Ramos (cell line): ENCODE measurements around the gene CIT.
"Not testable (repeated sequence)": the region's sequence is repeated elsewhere in the genome, so short reads cannot be mapped to it uniquely, and the experiment has no call there.

ENCODE experiments used
- in situ Hi-C: fragments of 300-500 bp; cut with MboI; formaldehyde crosslinking; loops from one replicate; pipeline ENCODE4 v1.14.3; 2022; ENCODE audit warnings: low sequenced_read_pairs; ENCODE audit not compliant: unreplicated experiment

CIT gene, protein sequence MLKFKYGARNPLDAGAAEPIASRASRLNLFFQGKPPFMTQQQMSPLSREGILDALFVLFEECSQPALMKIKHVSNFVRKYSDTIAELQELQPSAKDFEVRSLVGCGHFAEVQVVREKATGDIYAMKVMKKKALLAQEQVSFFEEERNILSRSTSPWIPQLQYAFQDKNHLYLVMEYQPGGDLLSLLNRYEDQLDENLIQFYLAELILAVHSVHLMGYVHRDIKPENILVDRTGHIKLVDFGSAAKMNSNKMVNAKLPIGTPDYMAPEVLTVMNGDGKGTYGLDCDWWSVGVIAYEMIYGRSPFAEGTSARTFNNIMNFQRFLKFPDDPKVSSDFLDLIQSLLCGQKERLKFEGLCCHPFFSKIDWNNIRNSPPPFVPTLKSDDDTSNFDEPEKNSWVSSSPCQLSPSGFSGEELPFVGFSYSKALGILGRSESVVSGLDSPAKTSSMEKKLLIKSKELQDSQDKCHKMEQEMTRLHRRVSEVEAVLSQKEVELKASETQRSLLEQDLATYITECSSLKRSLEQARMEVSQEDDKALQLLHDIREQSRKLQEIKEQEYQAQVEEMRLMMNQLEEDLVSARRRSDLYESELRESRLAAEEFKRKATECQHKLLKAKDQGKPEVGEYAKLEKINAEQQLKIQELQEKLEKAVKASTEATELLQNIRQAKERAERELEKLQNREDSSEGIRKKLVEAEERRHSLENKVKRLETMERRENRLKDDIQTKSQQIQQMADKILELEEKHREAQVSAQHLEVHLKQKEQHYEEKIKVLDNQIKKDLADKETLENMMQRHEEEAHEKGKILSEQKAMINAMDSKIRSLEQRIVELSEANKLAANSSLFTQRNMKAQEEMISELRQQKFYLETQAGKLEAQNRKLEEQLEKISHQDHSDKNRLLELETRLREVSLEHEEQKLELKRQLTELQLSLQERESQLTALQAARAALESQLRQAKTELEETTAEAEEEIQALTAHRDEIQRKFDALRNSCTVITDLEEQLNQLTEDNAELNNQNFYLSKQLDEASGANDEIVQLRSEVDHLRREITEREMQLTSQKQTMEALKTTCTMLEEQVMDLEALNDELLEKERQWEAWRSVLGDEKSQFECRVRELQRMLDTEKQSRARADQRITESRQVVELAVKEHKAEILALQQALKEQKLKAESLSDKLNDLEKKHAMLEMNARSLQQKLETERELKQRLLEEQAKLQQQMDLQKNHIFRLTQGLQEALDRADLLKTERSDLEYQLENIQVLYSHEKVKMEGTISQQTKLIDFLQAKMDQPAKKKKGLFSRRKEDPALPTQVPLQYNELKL (N-terminal part only)

DNA sequence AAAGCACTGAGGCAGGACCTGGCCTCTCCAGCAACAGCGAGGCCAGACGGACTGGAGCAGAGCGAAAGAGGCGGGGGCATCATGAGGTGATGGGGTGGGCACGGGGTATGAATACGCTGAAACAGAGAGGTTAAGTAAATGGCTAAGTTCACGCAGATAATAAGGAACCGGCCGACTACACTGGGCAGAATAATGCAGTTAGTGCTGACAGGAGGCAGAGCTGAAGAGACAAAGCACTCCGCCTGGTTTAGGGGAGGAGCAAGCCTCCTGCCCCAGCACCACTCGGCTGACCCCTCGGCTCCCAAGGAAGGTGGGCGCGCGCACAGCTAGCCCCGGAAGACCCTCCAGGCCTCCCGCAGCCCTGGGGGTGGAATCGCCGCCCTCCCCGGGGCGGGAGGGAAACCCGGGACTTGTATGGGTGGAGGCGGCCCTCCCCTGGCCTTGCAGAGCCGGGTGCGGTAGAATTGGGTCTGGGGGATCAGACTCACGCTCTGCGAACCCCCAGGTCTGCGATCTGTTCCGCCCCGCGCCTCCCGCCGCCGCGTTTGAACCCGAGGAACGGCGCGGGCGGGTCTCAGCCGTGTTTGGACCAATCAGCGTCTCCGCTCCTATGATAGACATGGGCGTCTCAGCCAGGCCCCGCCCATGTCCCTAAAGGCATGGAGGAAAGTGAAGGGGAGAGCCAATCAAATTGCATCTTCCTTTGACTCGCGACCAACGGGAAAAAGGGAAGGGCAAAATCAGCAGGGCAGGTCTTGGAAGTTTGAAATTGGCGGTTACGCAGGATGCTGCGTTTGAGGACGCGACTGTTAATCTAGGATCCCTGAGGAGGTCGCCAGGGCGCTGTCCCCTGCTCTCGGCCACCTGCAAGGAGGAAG lies at the start of gene CIT:
TSS of gene CIT (minus strand) at position 560 of the 878 bp plus-strand sequence. CDS start 1,152 bp downstream, outside the sequence.
- in situ Hi-C loops, result no loop called here

DNA sequence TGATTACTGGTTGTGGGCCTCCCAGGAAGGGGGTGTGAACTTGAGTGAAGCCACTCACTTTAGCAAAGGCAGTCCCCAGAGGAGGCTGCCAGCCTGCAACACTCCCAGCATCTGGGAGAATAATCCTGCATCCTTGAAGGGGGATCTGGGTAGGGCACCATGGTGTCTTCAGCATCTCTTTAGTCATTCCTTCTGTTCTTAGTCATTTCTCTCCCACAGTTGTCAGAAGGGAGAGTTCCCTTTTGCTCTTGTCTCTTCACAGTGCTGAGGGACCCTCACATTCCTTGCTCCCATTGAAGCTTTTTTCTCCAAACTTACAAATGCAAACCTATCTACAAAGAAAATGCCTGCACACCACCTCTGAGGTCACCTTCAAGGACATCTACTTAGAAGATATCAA lies 48.1 kb upstream of the CIT start:
- in situ Hi-C loops, result no loop called here

DNA sequence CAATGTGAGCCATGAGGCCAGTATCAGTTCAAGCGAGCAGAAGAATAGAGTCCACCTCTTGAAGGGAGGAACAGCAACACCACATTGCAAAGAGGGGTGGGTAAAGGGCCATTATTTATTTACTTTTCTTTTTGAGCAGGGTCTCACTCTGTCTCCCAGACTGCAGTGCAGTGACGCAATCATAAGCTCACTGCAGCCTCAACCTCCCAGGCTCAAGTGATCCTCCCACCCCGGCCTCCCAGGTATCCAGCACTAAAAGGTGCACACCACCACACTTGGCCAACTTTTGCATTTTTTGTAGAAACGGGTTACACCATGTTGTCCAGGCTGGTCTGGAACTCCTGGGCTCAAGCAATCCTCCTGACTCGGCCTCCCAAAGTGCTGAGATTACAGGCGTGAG lies 42.9 kb upstream of the CIT start:
- in situ Hi-C loops, result no loop called here

DNA sequence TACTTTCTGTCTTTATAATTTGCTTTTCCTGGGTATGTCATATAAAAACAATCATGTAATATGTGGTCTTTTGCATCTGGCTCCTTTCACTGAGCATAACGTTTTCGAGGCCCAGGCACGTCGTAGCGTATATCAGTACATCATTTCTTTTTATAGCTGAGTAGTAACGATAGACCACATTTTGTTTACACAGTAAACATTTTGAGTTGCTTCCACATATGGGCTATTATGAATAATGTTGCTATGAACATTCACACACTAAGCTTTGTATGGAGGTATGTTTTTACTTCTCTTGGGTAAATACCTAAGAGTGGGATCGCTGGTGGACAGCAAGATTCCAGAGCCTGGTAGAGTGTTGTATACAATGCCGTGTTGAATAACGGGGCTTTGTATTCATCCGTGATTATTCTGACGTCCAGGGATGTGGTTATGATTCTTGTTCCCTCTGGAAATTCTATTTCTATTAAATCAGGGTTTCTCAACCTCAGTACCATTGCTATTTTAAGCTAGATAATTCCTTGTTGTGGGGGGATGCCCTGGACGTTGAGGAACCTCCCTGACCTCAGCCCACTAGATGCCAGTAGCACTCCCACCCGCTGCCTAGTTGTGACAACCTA lies 38.9 kb upstream of the CIT start:
- in situ Hi-C loops, result no loop called here

- in situ Hi-C loops, result no loop called here
Measured at GRCh38 chr12:119914666-119915065, 37.5 kb upstream of the CIT start.

DNA sequence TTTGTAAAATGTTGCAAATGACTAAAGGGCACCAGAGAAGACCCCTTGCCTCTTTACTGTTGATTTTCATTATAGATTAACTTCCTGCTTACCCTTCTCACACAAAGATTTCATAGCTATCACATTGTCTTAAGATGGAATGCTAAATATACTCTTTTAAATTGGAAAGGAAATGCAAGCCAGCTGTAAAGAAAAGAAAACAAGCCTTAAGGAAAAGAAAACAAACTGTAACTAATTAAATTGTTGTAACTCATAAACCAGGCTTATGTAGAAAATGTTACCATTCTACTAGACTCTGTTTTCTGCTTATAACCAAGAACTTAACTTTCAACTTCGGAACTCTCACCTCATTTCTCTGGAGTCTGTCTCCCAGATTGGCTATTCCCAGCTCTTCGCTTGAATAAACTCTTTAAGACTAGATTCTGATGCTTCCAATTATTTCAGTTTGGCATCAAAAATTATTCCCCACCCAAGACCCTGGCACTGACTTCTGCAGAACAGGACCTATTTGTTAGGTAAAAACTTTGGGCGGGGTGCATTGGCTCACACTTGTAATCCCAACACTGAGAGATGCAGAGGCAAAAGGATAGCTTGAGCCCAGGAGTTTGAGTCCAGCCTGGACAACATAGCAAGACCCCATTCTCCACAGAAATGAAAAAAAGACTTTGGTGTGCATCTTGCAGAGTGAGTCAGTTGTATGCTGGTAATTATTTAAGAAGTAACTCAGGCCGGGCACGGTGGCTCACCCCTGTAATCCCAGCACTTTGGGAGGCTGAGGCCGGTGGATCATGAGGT lies 36.6 kb upstream of the CIT start:
- in situ Hi-C loops, result no loop called here

GRCh38 chr12:119911182-119911581 lies 34.1 kb upstream of the CIT start:
- in situ Hi-C loops, result no loop called here

- in situ Hi-C loops, result no loop called here
Measured at GRCh38 chr12:119910586-119910985, 33.5 kb upstream of the CIT start.

- in situ Hi-C loops, result no loop called here
Measured at GRCh38 chr12:119902084-119902509, 25.0 kb upstream of the CIT start.

GRCh38 chr12:119901670-119902069 lies 24.6 kb upstream of the CIT start:
- in situ Hi-C loops, result no loop called here

GRCh38 chr12:119894916-119895315 lies 17.8 kb upstream of the CIT start:
- in situ Hi-C loops, result no loop called here

GRCh38 chr12:119892611-119893010 lies 15.5 kb upstream of the CIT start:
- in situ Hi-C loops, result not testable (repeated sequence)

DNA sequence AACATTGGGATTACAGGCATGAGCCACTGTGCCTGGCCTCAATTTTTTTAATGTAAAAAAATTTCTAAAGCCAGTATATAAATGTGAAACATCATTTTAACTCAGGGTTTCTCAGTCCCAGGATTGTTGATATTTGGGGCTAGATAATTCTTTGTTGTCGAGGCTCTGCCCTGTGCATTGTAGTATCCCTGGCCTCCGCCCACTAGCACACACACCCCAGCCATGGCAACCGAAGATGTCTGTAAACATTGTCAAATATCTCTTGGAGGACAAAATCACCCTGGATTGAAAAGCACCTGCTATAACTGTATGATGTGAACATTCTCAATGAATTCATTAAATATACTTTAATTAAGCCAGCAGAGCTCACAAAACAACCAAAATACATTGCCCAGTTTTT lies 8.4 kb upstream of the CIT start:
- in situ Hi-C loops, result no loop called here

DNA sequence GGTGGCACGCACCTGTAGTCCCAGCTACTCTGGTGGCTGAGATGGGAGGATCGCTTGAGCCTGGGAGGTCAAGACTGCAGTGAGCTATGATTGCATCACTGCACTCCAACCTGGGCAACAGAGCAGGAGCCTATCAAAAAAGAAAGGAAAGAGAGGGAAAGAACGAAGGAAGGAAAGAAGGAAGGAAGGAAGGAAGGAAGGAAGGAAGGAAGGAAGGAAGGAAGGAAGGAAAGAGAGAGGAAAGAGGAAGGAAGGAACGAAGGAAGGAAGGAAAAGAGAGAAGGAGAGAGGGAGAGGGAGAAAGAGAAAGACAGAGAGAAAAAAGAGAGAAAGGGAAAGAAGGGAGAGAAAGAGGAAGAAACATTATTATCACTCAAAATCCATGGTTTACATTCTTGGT lies 6.7 kb upstream of the CIT start:
- in situ Hi-C loops, result not testable (repeated sequence)

- in situ Hi-C loops, result no loop called here
Measured at GRCh38 chr12:119883237-119883636, 6.1 kb upstream of the CIT start.

GRCh38 chr12:119877639-119877948 lies 474 bp upstream of the CIT start:
- in situ Hi-C loops, result no loop called here

DNA sequence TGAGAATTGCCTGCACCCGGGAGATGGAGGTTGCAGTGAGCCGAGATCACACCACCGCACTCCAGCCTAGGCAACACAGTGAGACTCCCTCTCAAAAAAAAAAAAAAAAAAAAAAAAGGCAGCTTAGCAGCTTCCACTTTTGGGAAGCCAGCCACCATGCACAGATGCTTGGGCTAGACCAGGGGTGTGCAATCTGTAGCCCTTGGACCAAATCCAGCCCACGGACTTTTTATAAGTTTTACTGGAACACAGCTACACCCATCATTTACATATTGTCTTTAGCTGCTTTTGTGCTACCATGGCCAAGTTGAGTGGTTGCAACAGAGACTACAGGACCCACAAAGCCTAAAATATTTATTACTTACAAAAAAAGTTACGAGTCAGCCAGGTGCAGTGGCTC lies 6.7 kb downstream of the CIT start:
- in situ Hi-C loops, result no loop called here

GRCh38 chr12:119869720-119870119 lies 7.4 kb downstream of the CIT start:
- in situ Hi-C loops, result no loop called here
